ENCODE data around the gene TCEAL7. TPM values are rescaled to one million over a fixed set of nuclear protein-coding genes. Genes with fewer than 3 reads are reported as not detected.
"Not testable (repeated sequence)": the region's sequence is repeated elsewhere in the genome, so short reads cannot be mapped to it uniquely, and the experiment has no call there.

The TCEAL7 gene, protein sequence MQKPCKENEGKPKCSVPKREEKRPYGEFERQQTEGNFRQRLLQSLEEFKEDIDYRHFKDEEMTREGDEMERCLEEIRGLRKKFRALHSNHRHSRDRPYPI
- total RNA-seq (10 to 100 TPM in 3 of 5 donors, 1 to 10 TPM in 2; 2.6 to 51.3 (median 17.0) TPM), polyA plus RNA-seq (10 to 100 TPM in 1 of 3 donors, 1 to 10 TPM in 2; 5.6 to 12.3 (median 9.8) TPM)
- long read RNA-seq, donor 1, transcript TCEAL7-201 (3 exons, 1,177 nt) = minor isoform, 7 of 30 reads
- long read RNA-seq, donor 1, transcript TCEAL7-202 (3 exons, 852 nt) = major isoform, 9 of 30 reads
- long read RNA-seq, donor 1, partial matches to known transcripts = 14 of 30 reads
- long read RNA-seq, donor 1, other reads (novel, unspliced or antisense) = 0 of 30 reads
- long read RNA-seq, donor 2, transcript TCEAL7-201 (3 exons, 1,177 nt) = major isoform, 5 of 10 reads
- long read RNA-seq, donor 2, transcript TCEAL7-202 (3 exons, 852 nt) = major isoform, 5 of 10 reads
- long read RNA-seq, donor 2, partial matches to known transcripts = 0 of 10 reads
- long read RNA-seq, donor 2, other reads (novel, unspliced or antisense) = 0 of 10 reads
- long read RNA-seq, donor 3, transcript TCEAL7-201 (3 exons, 1,177 nt) = major isoform, 5 of 8 reads
- long read RNA-seq, donor 3, partial matches to known transcripts = 0 of 8 reads
- long read RNA-seq, donor 3, other reads (novel, unspliced or antisense) = 0 of 8 reads
- long read RNA-seq, donor 4, partial matches to known transcripts = 8 of 10 reads
- long read RNA-seq, donor 4, other reads (novel, unspliced or antisense) = 0 of 10 reads
- long read RNA-seq, donor 5, transcript TCEAL7-202 (3 exons, 852 nt) = major isoform, 6 of 25 reads
- long read RNA-seq, donor 5, partial matches to known transcripts = 16 of 25 reads
- long read RNA-seq, donor 5, other reads (novel, unspliced or antisense) = 0 of 25 reads
- long read RNA-seq, donor 6, transcript TCEAL7-202 (3 exons, 852 nt) = major isoform, 8 of 68 reads
- long read RNA-seq, donor 6, transcript TCEAL7-201 (3 exons, 1,177 nt) = minor isoform, 7 of 68 reads
- long read RNA-seq, donor 6, partial matches to known transcripts = 53 of 68 reads
- long read RNA-seq, donor 6, other reads (novel, unspliced or antisense) = 0 of 68 reads
- long read RNA-seq, donor 7, transcript TCEAL7-201 (3 exons, 1,177 nt) = major isoform, 15 of 187 reads
- long read RNA-seq, donor 7, partial matches to known transcripts = 146 of 187 reads
- long read RNA-seq, donor 7, other reads (novel, unspliced or antisense) = 23 of 187 reads
- long read RNA-seq, donor 8, transcript TCEAL7-201 (3 exons, 1,177 nt) = major isoform, 7 of 7 reads
- long read RNA-seq, donor 8, partial matches to known transcripts = 0 of 7 reads
- long read RNA-seq, donor 8, other reads (novel, unspliced or antisense) = 0 of 7 reads
- long read RNA-seq, donor 9, transcript TCEAL7-201 (3 exons, 1,177 nt) = major isoform, 10 of 12 reads
- long read RNA-seq, donor 9, partial matches to known transcripts = 0 of 12 reads
- long read RNA-seq, donor 9, other reads (novel, unspliced or antisense) = 0 of 12 reads
- long read RNA-seq, donor 10, partial matches to known transcripts = 0 of 1 reads
- long read RNA-seq, donor 10, other reads (novel, unspliced or antisense) = 0 of 1 reads

DNA sequence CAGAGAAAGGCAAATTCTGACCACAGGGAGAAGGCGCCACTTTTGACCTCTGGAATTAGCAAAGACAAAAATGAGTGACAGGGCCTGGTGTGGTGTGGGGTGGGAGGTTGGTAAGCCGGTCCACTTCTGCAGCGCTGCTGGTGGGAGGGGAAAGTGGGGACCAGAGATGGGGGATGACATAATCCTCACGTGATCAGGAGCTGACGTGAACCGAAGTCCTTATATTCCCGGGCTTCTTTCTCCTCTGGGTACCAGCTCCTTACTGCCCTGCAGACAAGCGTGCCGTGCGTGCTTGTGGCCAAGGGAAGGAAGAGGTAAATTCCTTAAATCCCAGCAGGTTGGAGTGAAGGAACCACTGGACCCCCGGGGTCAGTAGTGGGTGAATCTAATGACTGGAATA lies at the start of gene TCEAL7:
Gene TCEAL7, plus strand, starts transcription at position 249 of the 400 bp plus-strand sequence. CDS start 1,165 bp downstream, outside the sequence.
- Histone ChIP-seq H3K27me3 (peaks cover 0 to 9% (median 0%) of the 10 kb centered on the region in 3 donors), H3K36me3 (no peaks in the 10 kb centered on the region), H3K4me3 (peak within 1 kb of the TSS; percentile 22 to 32 (median 28)), H3K4me1 (no peaks in the 10 kb centered on the region), H3K9me3 (no peaks in the 10 kb centered on the region), H3K27ac (peak within 1 kb of the TSS in 1 of 5 donors; percentile 52)
- TF ChIP-seq POLR2A (IDR thresholded peaks at IDR 0.05) = no peak
- TF ChIP-seq POLR2AphosphoS5 (IDR thresholded peaks at IDR 0.05) = no peak
- TF ChIP-seq, protein P1, sequence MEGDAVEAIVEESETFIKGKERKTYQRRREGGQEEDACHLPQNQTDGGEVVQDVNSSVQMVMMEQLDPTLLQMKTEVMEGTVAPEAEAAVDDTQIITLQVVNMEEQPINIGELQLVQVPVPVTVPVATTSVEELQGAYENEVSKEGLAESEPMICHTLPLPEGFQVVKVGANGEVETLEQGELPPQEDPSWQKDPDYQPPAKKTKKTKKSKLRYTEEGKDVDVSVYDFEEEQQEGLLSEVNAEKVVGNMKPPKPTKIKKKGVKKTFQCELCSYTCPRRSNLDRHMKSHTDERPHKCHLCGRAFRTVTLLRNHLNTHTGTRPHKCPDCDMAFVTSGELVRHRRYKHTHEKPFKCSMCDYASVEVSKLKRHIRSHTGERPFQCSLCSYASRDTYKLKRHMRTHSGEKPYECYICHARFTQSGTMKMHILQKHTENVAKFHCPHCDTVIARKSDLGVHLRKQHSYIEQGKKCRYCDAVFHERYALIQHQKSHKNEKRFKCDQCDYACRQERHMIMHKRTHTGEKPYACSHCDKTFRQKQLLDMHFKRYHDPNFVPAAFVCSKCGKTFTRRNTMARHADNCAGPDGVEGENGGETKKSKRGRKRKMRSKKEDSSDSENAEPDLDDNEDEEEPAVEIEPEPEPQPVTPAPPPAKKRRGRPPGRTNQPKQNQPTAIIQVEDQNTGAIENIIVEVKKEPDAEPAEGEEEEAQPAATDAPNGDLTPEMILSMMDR (IDR thresholded peaks at IDR 0.05) = no peak
- TF ChIP-seq EP300 (IDR thresholded peaks at IDR 0.05) = no peak
- DNase-seq = peak in 1 of 2 donors; percentile 85
- intact Hi-C loops (cut with DNase I; ENCODE audit: low total_unique reads) = loop anchor here (10.0 kb wide), 1 partner anchor 135 kb away; no protein-coding TSS in a partner anchor
- WGBS, 5 donors = 34 to 47% (median 44%) methylated on average over 8 to 11 of the region's 11 CpGs

DNA sequence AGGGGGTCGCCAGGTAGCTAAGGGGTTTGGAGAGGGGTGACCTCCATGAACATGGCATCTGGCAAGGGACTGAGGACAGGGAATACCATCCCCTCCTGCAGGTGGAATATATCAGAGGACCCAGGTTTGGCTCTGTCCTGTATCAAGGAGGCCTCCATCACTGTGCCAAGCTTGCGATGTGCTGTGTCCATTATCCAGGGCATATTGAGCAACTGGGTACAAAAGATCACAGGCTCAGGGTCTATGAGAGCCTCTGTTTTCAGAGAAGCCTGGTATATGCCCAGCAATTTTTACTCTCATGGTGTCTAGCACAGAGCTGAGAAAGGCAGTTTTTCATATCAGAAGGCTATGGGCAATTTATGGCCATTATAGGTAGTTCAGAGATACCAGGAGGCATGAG lies 36.9 kb upstream of the TCEAL7 start:
- no peak overlapping the region for H3K4me3 ChIP-seq
- H3K27me3 ChIP-seq = peaks cover 0 to 8% (median 0%) of the 10 kb centered on the region in 3 donors
- no peak overlapping the region for H3K27ac ChIP-seq
- no peaks in the 10 kb centered on the region for H3K36me3 ChIP-seq
- TF ChIP-seq EP300 (IDR thresholded peaks at IDR 0.05) (no peak), POLR2AphosphoS5 (IDR thresholded peaks at IDR 0.05) (no peak), POLR2A (IDR thresholded peaks at IDR 0.05) (no peak)
- TF ChIP-seq, protein P1 (IDR thresholded peaks at IDR 0.05) = no peak
- peaks cover 0 to 9% (median 3%) of the 10 kb centered on the region in 4 donors for H3K9me3 ChIP-seq
- no peak for DNase-seq
- intact Hi-C loops (cut with DNase I; ENCODE audit: low total_unique reads) = no loop called here
- 60 to 91% (median 88%) methylated on average over 1 to 2 of the region's 2 CpGs for WGBS, 5 donors
- H3K4me1 ChIP-seq = no peaks in the 10 kb centered on the region

DNA sequence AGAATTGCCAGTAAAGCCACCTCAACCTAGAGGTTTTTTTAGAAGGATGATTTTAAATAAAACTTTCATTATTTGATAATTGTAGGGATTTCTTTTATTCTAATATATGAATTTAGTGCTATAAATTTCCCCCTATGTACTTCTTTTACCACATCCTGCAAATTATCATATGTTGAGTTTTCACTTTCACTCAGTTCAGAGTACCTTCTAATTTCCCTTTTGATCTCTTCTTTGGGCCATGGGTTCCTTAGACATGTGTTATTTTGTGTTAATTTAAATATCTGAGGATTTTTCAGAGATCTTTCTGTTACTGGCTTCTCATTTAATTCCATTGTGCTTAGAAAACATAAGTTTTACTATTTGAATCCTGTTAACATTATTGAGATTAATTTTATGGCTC lies 25.3 kb upstream of the TCEAL7 start:
- no peaks in the 10 kb centered on the region for H3K4me1 ChIP-seq
- no peak overlapping the region for H3K27ac ChIP-seq
- no peak for DNase-seq
- intact Hi-C loops (cut with DNase I; ENCODE audit: low total_unique reads) = no loop called here
- H3K36me3 ChIP-seq = no peaks in the 10 kb centered on the region
- no peaks in the 10 kb centered on the region for H3K27me3 ChIP-seq
- TF ChIP-seq EP300 (IDR thresholded peaks at IDR 0.05) (no peak), POLR2A (IDR thresholded peaks at IDR 0.05) (no peak)
- TF ChIP-seq, protein P1 (IDR thresholded peaks at IDR 0.05) = no peak
- H3K9me3 ChIP-seq = no peaks in the 10 kb centered on the region
- H3K4me3 ChIP-seq = no peak overlapping the region

DNA sequence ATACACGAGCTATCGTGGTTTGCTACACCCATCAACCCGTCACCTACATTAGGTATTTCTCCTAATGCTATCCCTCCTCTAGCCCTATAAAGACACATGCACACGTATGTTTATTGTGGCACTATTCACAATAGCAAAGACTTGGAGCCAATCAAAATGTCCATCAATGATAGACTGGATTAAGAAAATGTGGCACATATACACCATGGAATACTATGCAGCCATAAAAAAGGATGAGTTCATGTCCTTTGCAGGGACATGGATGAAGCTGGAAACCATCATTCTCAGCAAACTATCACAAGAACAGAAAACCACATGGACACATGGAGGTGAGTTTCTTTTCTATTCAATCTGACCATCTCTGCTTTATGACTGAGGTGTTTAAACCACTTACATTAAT lies 24.4 kb upstream of the TCEAL7 start:
- H3K4me1 ChIP-seq; DNase-seq; H3K9me3 ChIP-seq; H3K36me3 ChIP-seq; H3K27ac ChIP-seq; intact Hi-C loops (cut with DNase I; ENCODE audit: low total_unique reads); H3K27me3 ChIP-seq; H3K4me3 ChIP-seq: not testable (repeated sequence)
- WGBS, 5 donors = 82 to 97% (median 89%) methylated on average over 4 of the region's 4 CpGs

All from stomach (tissue), 19 donors.